ENCODE data around the gene CCDC106. TPM values are rescaled to one million over a fixed set of nuclear protein-coding genes. Genes with fewer than 3 reads are reported as not detected.

Gene CCDC106
- total RNA-seq, 4 donors from 2014 or later, result 8.1 to 17.4 (median 14.0) TPM

DNA sequence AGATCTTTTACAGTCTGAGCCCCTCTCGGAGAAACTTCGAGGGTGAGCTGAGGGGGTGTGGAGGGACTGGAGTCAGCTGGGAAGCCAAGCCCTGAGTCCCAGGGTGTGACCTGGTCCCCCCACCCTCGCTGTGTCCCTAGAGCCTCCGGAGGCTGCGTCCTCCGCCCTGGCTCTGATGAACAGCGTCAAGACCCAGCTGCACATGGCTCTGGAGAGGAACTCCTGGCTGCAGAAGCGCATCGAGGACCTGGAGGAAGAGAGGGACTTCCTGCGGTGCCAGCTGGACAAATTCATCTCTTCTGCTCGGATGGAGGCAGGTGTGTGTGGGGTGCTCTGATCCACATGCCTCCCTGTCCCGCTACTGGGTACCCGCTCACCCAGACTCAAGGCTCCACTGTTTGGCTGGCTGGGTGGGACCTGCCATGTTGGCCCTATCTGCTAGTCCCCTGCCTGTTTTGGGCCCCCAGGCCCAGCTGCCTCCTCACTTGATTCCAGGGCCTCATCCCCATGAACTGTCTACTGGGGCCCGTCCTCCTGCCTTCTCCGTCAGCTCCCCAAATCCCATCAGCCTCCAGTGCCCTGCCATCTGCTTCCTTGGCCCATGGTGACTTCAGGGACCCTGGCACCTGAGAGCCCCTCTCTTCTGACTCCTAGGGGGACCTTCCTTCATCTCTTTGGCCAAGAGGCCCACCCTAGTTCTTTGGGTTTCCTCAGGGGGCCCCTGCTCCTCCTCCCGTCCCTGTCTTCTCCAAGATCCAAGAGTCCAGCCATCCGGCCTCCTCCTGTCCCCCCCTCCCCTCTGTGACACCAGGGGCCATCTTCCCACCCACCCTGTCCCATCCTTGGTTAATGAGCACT lies 1.5 kb downstream of the CCDC106 start:
- H3K4me3 ChIP-seq, result peak overlapping the region in 2 of 4 donors; percentile 79 to 93
- H3K4me1 ChIP-seq, result peaks cover under 1 to 29% (median 21%) of the 10 kb centered on the region in 4 donors
- H3K27ac ChIP-seq, result peak overlapping the region in 1 of 4 donors; percentile 96
- H3K9me3 ChIP-seq, result no peaks in the 10 kb centered on the region
- no peaks in the 10 kb centered on the region for H3K27me3 ChIP-seq
- no peak for DNase-seq
- TF ChIP-seq CTCF (IDR thresholded peaks at IDR 0.05) (no peak), POLR2A (IDR thresholded peaks at IDR 0.05) (no peak)
- peaks cover 0 to 10% (median 0%) of the 10 kb centered on the region in 3 donors for H3K36me3 ChIP-seq

DNA sequence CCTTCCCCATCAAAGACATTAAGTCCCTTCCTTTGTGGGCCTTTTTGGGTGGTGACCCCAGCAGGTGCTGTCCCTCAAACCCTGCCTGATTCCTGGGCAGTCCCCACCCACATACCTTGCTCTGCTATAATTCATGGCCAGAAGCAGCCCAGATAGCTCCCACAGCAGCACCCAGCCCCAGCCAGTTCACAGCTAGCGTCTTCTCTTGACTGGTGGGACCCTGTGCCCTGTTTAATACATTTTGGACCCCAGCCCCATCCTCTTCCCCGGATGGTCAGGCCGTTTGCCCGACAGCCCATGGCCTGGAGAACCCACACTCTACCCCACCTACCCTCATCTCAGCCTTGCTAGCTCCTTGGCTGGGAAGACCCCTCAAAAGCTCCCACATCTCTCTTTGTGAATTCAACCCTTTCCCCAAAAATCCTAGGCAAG lies 2.1 kb downstream of the CCDC106 start:
- no peak for DNase-seq
- TF ChIP-seq CTCF (IDR thresholded peaks at IDR 0.05) (no peak), POLR2A (IDR thresholded peaks at IDR 0.05) (no peak)
- Histone ChIP-seq H3K27me3 (no peaks in the 10 kb centered on the region), H3K9me3 (no peaks in the 10 kb centered on the region), H3K36me3 (peaks cover 0 to 3% (median 0%) of the 10 kb centered on the region in 3 donors), H3K4me3 (no peak overlapping the region), H3K27ac (no peak overlapping the region), H3K4me1 (peaks cover 0 to 26% (median 16%) of the 10 kb centered on the region in 4 donors)

DNA sequence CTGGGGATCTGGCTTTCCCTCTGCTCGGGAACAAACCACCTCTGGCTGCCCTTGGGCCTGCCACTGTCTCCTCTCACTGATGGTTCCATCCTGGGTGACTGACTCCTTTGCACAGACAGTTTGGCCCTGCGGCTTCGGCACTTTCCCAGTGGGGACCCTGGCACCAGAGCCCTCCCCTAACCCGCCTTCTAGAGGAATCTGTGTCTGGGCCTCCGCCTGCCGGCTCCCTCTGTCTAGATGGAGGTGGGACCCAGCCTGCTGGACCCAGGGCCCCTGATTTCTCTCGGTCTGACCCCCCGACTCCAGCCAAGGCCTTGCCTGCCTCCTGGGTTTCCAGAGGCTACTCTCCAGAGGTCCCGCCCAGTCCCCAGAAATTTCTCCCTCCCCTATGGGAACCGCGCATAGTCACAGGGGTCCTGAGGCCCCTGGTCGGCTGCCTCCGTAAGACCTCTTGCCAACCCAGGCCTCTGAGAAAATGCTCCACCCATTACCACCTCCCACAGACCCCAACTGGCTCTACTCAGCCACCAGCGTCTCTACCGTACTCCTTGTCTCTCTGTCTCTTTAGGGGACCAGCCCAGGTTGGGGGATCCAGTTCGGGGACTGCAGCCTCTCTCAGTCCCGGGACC lies 2.7 kb downstream of the CCDC106 start:
- Histone ChIP-seq H3K27me3 (no peaks in the 10 kb centered on the region), H3K4me1 (peaks cover 0 to 27% (median 17%) of the 10 kb centered on the region in 4 donors), H3K4me3 (no peak overlapping the region), H3K27ac (no peak overlapping the region), H3K9me3 (no peaks in the 10 kb centered on the region), H3K36me3 (no peaks in the 10 kb centered on the region)
- TF ChIP-seq POLR2A (IDR thresholded peaks at IDR 0.05), result no peak
- no peak for TF ChIP-seq CTCF (IDR thresholded peaks at IDR 0.05)
- DNase-seq, result no peak

DNA sequence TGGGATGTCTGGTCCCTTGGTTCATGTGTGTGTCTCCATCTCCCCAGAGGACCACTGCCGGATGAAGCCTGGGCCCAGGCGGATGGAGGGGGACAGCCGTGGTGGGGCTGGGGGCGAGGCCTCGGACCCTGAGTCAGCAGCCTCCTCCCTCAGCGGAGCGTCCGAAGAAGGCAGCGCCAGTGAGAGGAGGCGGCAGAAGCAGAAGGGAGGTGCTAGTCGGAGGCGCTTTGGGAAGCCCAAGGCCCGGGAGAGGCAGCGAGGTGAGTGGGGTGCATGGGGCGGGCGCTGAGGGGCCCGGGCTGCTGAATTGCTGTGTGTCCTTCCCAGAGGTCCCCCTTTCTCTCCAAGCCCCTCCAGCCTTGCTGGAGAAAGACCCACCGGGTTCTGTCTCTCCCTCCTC lies 3.2 kb downstream of the CCDC106 start:
- H3K9me3 ChIP-seq, result no peaks in the 10 kb centered on the region
- no peak for DNase-seq
- no peak overlapping the region for H3K27ac ChIP-seq
- H3K4me3 ChIP-seq, result no peak overlapping the region
- H3K27me3 ChIP-seq, result no peaks in the 10 kb centered on the region
- no peak for TF ChIP-seq CTCF (IDR thresholded peaks at IDR 0.05)
- TF ChIP-seq POLR2A (IDR thresholded peaks at IDR 0.05), result no peak
- peaks cover 0 to 32% (median 22%) of the 10 kb centered on the region in 4 donors for H3K4me1 ChIP-seq
- H3K36me3 ChIP-seq, result no peaks in the 10 kb centered on the region

GRCh38 chr19:55652311-55653128 lies 4.5 kb downstream of the CCDC106 start:
- H3K9me3 ChIP-seq, result no peaks in the 10 kb centered on the region
- peaks cover 8 to 45% (median 31%) of the 10 kb centered on the region in 4 donors for H3K4me1 ChIP-seq
- H3K4me3 ChIP-seq, result no peak overlapping the region
- no peak for DNase-seq
- no peaks in the 10 kb centered on the region for H3K36me3 ChIP-seq
- no peak for TF ChIP-seq POLR2A (IDR thresholded peaks at IDR 0.05)
- no peak for TF ChIP-seq CTCF (IDR thresholded peaks at IDR 0.05)
- H3K27me3 ChIP-seq, result no peaks in the 10 kb centered on the region
- peak overlapping the region in 1 of 4 donors; percentile 100 for H3K27ac ChIP-seq

Measured in Peyer's patch (tissue), 4 donors.